Upper lobe of left lung (tissue), 4 donors: ENCODE data around the gene KRT33B.

Experiments
- EP300 ChIP-seq, 4 donors: sonication (generic); formaldehyde crosslinking; IDR thresholded peaks; one replicate each; pipeline ENCODE4 v1.5.1; 2017; ENCODE audit warnings: antibody characterized with exemption in 4 of 4, control low read depth in 2 of 4
- POLR2A ChIP-seq, 4 donors: fragments of 450-650 bp; IDR thresholded peaks; one replicate each; pipeline ENCODE4 v1.5.1; 2016 to 2017; ENCODE audit warnings: antibody characterized with exemption in 4 of 4, mild to moderate bottlenecking in 2 of 4
- TF ChIP-seq, protein P1 (sequence below), 6 experiments: fragments of 450-650 bp in 4 of 6; fragments of 200-600 bp in 2 of 6; sonication (generic) in 2 of 6; IDR thresholded peaks; one replicate each; pipeline ENCODE4 v1.5.1; 2016 to 2019; ENCODE audit warnings: antibody characterized with exemption in 6 of 6

DNA sequence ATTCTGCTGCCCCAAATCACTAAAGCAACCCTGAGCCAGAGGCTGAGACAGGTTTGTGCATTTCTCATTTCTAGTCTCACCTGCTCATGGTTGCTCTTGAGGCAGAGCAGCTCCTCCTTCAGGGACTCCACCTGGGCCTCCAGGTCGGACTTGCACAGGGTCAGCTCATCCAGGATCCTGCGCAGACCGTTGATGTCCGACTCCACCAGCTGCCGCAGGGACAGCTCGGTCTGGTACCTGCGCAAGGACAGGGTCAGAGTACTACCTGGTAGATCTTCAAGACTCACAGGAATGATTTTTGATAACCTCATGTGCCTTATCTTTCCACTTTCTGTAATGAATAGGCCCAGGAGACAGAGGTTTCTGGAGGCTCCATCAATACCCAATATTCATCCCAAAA lies 26.7 kb upstream of the KRT33B start:
- TF ChIP-seq, protein P1, sequence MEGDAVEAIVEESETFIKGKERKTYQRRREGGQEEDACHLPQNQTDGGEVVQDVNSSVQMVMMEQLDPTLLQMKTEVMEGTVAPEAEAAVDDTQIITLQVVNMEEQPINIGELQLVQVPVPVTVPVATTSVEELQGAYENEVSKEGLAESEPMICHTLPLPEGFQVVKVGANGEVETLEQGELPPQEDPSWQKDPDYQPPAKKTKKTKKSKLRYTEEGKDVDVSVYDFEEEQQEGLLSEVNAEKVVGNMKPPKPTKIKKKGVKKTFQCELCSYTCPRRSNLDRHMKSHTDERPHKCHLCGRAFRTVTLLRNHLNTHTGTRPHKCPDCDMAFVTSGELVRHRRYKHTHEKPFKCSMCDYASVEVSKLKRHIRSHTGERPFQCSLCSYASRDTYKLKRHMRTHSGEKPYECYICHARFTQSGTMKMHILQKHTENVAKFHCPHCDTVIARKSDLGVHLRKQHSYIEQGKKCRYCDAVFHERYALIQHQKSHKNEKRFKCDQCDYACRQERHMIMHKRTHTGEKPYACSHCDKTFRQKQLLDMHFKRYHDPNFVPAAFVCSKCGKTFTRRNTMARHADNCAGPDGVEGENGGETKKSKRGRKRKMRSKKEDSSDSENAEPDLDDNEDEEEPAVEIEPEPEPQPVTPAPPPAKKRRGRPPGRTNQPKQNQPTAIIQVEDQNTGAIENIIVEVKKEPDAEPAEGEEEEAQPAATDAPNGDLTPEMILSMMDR (IDR thresholded peaks at IDR 0.05), result no peak
- TF ChIP-seq EP300 (IDR thresholded peaks at IDR 0.05), result no peak
- no peak for TF ChIP-seq POLR2A (IDR thresholded peaks at IDR 0.05)
